HG02588 (cell line): ENCODE measurements around the gene CYP26B1.

Source experiments
- ATAC-seq: cut with Tn5 transposase; IDR thresholded peaks from one replicate; pipeline ENCODE4 v1.9.1; 2021; ENCODE audit warnings: mild to moderate bottlenecking, moderate library complexity; ENCODE audit not compliant: unreplicated experiment

CYP26B1 gene

DNA sequence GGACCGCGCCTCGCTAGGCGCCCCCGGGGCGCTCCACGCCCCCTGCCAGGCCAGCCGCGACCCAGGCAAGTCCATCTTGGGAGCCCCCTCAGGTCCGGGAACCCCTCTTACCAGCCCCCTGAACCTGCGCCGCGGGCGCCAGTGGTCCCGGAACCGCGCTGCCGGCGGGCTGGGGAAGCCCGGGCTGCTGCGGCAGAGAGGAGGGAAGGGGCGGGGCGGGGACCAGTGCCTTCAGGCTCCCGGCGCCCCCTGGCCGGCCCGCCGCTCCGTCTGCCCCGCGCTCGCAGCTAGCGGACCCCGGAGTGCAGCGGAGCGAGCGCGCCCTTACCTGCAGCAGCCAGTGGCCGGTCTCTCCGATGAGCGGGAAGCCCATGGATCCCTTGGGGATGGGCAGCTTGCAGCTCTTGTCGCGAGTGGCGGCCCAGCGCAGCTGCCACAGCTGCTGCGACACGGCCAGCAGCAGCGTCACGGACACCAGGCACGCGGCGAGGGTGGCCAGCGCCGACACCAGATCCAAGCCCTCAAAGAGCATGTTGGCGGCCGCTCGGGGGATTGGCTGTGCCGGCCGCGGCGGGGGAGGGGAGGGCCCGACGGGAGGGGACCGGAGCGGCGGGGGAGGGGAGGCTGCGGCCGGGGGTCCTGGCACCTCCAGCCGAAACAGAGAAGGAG is at the start of gene CYP26B1:
TSS of gene CYP26B1 (minus strand) at position 560 of the 669 bp plus-strand sequence. CDS start at position 532, 28 bp downstream.
- no peak for ATAC-seq

DNA sequence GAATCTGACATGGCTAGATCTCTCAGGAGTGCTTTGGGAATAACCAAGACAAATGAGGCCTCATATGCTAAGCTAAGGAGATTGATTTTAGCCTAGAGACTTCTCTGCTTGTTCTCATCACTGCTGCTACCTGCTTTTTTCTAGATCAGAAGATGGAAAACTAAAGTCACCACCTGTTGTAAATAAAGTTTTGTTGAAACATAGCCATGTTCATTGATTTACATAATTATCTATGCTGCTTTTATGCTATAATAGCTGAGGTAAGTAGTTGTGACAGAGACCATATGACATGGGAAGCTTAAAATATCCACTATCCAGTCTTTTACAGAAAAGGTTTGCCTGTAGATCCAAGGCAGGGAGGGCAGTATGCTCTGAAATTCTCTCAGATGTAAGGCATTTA is 46.1 kb upstream of the CYP26B1 start:
- ATAC-seq = no peak

DNA sequence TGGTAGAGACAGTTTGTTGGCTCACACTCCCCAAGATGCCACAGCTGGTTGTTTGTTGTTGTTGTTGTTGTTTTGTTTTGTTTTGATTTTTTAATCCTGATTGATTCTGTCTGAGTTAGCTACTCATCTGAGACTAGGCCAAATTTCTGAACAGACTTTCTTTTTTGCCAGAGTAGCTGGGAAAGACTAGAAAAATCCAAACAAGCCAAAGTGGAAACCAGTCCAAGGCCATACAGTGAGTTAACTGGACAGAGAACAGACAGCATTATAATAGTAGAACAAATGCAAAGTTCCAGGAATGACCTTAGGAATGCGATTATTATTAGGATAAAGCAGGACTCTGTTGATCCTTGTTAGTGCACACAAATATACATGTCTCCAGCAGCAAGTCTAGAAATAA is 43.8 kb upstream of the CYP26B1 start:
- no peak for ATAC-seq

DNA sequence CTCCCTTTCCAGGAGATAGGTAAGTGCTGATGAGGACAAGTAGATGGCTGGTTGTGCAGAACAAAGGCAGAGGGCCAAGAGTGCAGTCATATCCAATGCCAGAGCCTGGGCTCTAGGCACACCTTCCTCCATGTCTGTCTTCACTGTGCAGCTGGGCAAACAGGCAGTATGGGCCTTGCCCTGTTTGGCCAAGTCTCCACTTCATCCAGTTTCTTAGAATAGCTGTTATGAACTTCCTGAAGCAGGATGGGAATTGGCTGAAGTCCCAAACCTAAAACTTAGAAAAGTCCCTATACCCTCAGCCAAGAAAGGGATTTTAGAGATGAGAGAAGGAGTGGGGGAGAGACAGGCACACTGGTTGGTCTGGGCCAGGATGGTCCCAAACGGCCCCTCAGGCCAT is 37.5 kb upstream of the CYP26B1 start:
- no peak for ATAC-seq

DNA sequence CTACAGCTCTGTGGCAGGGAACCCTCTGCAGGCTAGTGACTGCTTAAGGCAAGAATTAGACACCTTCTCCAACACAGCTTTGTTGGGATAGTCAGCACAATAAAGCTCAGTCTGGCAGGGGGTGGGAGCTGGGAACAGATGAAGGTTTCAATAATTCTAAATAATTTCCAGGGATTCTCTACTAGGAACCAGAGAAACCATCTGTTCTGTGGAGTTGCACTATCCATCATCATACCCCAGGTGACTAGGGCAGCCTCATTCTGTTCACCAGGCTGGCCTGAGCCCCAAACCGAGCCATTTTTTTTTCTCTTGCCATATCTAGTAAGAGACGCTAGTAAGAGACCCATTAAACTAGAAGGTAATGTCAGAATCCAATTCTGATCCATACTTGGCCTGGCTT is 35.8 kb upstream of the CYP26B1 start:
- no peak for ATAC-seq

DNA sequence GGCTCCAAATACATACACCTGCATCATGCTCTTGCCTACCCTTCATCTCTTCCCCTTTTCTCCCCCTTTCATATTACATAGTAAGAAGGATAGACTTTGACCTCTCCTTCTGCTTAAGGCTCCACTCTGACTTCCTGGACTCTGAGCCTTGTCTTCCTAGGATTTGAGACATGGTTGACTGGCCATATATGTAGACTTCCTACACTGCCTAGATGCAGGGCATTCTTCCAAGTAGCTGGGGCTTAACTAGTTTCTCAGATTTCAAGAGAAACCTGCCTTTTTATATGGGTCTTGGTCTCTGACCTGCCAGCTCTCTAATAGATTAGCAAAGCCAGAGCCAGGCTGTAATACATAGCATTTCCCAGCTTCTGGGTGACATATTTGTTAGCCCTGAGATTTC is 35.4 kb upstream of the CYP26B1 start:
- no peak for ATAC-seq

GRCh38 chr2:72182547-72182946 is 34.9 kb upstream of the CYP26B1 start:
- no peak for ATAC-seq

DNA sequence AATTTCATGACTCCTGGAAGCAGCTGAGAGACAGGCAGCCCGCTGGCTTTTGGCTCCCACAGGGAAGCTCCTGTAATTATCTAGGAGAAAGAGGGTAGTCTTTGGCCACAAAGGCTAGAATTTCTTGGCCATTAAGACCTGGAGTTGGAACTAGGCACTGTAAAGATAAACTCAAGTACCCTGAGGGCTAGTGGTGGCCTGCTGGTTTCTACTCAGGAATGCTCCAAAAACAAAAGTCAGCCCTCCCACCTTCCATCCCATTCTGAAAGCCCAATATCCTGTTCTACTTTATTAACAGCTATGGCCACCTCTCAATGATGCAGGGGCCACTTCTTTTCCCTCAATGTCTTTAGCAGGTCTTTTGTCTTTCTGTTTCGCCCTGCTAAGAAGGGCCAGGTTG is 34.0 kb upstream of the CYP26B1 start:
- no peak for ATAC-seq

DNA sequence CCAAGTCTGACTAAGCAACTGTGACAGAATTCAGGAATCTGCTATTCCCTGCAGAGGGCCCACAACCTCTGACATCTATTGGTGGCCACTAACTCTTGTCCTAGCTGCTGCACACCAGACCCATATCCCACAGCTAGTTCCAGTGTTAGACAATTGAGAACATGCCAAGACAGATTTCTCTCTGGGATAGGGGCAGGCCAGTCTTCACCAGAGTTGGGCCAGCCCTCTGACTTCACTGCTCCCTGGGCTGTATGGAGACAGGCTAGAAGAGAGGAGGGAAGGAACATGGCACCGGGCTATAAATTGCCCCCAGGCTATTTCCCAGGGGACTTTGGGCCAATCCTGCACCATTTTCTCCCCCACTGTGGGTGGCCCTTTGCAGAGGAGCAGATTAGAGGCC is 32.7 kb upstream of the CYP26B1 start:
- ATAC-seq = no peak

GRCh38 chr2:72178551-72178950 is 30.9 kb upstream of the CYP26B1 start:
- no peak for ATAC-seq

GRCh38 chr2:72176281-72176680 is 28.6 kb upstream of the CYP26B1 start:
- no peak for ATAC-seq

- no peak for ATAC-seq
Observed at GRCh38 chr2:72175636-72176035, 28.0 kb upstream of the CYP26B1 start.

GRCh38 chr2:72173640-72174321 is 26.1 kb upstream of the CYP26B1 start:
- no peak for ATAC-seq

DNA sequence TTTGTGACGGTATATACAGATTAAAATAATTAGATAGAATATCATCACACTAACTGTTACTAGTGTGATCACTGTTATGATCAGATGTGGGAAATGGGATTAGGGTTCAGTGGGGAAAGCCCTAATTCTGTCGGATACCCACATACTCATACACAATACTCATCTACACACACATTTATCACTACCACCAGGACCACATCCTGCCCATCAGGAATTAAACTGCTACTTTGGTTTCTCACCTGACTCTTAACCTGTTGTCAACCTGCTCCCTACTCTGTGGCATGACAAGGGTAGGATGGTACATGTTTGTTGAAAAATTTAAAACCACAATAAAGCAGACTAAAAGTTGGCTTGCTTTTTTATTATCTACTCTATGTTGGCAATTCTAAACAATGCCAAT is 24.8 kb upstream of the CYP26B1 start:
- no peak for ATAC-seq

GRCh38 chr2:72166279-72166678 is 18.6 kb upstream of the CYP26B1 start:
- no peak for ATAC-seq

DNA sequence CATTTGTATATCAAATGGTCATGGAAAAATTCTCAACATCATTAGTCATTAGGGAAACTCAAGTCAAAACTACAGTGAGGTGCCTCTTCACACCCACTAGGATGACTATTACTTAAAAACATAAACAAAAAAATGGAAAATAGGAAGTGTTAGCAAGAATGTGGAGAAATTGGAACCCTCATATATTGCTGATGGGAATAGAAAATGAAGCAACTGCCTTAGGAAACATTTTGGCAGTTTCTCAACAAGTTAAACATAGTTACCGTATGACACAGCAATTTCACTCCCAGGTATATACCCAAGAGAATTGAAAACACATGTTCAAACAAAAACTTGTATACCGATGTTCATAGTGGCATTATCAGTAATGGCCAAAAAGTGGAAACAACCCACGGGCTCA is 18.1 kb upstream of the CYP26B1 start:
- no peak for ATAC-seq

DNA sequence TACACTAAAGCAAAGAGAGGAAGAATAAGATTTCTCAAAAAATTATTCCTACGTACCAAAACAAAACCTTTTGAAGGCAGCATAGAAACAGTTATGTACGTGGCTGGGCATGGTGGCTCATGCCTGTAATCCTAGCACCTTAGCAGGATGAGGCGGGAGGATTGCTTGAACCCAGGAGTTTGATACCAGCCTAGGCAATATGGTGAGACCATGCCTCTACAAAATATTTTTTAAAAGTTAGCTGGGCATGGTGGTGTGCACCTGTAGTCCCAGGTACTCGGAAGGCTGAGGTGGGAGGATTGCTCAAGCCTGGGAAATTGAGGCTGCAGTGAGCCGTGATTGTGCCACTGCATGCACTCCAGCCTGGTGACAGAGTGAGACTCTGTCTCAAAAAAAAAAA is 14.9 kb upstream of the CYP26B1 start:
- no peak for ATAC-seq

DNA sequence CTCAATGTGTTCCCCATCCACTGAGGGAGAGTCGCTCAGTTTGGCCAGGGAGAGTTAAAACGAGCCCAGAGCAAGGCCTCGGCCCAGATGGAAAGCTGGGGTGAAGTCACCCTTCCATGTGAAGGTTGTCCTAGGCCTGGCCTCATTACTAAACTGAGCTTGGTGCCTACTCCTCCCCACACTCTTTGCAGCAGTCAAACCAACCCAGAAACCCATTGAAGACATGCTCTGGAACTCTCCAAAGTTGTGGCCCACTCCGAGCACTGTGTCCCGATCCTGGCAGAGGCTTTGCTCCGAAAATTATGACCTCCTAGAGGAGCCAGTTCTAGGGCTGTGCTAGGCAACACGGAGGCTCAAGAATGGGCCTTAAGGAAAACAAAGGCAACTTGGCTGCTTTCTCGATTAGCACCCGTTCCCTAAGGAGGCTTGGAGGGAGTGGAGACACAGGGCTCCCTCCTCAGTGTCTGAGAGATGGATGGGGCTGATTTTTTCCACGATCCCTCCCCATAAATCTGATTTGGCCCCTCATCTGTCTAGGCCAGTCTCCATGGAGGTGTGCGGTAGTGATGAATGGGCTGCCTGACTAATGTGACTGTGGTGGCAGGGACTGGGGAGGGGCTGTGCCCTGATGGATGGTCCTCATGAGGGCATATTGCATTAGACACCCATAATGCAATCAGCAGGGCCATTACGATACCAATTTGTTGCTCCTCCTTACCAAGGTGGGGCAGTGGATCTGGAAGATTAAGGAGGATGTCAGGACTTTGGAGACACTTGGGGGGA is 11.7 kb upstream of the CYP26B1 start:
- no peak for ATAC-seq

DNA sequence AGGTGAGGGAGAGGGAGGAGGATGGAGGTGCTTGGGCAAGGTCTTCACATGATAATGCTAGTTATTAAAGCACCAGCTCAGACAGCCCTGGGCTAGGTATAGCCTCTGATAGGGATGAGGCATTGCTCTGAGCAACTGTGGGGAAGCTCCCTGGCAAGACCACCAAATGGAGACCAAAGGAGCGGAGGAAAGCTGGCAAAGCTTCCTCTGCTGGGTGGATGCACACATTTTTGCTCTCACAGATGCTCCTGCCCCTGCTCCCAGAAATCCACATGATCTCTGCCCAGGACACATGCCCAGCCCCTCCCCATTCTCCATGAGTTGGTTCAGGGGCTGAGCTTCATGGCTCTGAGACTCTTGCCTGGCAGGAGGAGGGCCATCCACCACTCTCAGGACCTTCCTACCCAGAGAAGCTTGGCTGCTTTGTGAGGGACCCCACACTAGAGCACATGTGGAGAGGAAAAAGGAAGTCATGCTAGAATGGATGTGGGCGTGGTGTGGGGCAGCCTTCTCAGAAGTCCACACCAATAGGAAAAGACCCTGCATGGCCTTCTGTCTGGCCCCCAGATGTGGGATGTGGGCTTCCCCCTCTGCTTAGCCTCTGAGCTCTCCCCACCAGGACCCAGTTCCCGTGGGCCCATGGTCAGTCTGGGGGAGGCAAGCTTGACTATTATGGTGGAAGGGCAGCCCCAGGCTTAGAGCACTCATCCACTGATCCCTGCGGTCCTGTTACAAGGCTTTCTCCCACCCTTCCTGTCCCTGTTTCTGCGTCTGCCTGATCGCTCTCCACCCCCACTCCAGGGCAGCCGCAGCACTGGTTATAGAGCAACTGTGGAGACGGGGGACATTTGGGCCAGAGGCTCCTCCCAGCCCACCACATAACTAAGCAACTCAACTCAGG is 10.5 kb upstream of the CYP26B1 start:
- ATAC-seq = no peak

DNA sequence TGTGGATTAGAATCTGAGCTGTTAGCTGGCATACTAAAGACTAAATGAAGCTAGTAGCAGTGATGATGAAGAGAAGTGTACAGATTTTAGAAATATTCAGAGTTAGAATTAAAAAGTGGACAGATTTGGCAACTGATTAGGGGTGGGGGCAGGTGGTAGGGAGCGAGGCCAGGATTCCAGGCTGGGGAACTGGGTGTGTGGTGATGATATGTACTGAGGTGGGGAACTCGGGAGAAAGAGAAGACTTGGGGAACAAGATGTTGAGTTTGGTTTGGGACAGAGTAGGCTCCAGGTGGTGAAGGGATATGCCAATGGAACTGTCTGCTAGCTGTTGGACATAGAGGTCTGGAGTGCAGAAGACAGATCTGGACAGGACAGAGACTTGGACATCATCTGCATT is 9.2 kb upstream of the CYP26B1 start:
- ATAC-seq = no peak

GRCh38 chr2:72155737-72156136 is 8.1 kb upstream of the CYP26B1 start:
- ATAC-seq = no peak
